ENCODE data around the gene TCEA3. TPM values are rescaled to one million over a fixed set of nuclear protein-coding genes. Genes with fewer than 3 reads are reported as not detected.

TCEA3 gene
- total RNA-seq, 1 donor from 2014 or later, result 16.9 TPM

DNA sequence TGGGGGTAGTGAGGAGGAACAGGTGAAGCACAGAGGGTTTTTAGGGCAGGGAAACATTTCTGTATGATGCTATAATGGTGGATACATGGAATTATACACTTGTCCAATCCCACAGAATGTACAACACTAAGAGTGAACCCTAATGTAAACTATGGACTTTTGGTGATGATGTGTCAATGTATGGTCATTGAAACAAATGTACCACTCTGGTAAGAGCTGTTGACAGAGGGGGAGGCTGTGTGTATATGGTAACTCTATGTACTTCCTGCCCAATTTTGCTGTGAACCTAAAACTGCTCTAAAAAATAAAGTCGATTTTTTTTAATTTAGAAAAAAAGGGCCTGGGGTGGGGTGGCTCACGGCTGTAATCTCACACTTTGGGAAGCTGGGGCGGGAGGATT is 36.5 kb upstream of the TCEA3 start:
- Mint-ChIP-seq H3K27ac (ENCODE audit: unreplicated experiment) (no peak overlapping the region), H3K9me3 (ENCODE audit: low read depth) (no peaks in the 10 kb centered on the region), H3K27me3 (ENCODE audit: low read depth) (no peaks in the 10 kb centered on the region), H3K36me3 (ENCODE audit: low read depth) (peaks cover 6% of the 10 kb centered on the region), H3K4me1 (ENCODE audit: low read depth) (peaks cover 12% of the 10 kb centered on the region), H3K4me3 (ENCODE audit: unreplicated experiment) (no peak overlapping the region)
- no peak for DNase-seq (ENCODE audit: low spot score)
- TF ChIP-seq, protein P1, sequence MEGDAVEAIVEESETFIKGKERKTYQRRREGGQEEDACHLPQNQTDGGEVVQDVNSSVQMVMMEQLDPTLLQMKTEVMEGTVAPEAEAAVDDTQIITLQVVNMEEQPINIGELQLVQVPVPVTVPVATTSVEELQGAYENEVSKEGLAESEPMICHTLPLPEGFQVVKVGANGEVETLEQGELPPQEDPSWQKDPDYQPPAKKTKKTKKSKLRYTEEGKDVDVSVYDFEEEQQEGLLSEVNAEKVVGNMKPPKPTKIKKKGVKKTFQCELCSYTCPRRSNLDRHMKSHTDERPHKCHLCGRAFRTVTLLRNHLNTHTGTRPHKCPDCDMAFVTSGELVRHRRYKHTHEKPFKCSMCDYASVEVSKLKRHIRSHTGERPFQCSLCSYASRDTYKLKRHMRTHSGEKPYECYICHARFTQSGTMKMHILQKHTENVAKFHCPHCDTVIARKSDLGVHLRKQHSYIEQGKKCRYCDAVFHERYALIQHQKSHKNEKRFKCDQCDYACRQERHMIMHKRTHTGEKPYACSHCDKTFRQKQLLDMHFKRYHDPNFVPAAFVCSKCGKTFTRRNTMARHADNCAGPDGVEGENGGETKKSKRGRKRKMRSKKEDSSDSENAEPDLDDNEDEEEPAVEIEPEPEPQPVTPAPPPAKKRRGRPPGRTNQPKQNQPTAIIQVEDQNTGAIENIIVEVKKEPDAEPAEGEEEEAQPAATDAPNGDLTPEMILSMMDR (IDR thresholded peaks at IDR 0.05), result no peak

DNA sequence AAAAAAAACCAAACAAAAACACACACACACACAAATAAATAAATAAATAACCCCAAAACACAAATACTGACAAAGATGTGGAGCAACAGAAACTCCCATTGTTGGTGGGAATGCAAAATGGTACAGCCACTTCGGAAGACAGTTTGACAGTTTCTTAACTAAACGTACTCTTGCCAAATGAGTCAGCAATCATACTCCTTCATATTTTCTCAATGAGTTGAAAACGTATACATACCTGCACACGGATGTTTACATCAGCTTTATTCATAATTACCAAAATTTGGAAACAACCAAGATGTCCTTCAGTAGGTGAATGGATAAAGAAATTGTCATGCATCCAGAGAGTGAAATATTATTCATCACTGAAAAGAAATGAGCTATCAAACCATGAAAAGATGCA is 36.0 kb upstream of the TCEA3 start:
- TF ChIP-seq, protein P1 (IDR thresholded peaks at IDR 0.05), result no peak
- no peak overlapping the region for H3K27ac Mint-ChIP-seq (ENCODE audit: unreplicated experiment)
- peaks cover 7% of the 10 kb centered on the region for H3K4me1 Mint-ChIP-seq (ENCODE audit: low read depth)
- peaks cover 6% of the 10 kb centered on the region for H3K36me3 Mint-ChIP-seq (ENCODE audit: low read depth)
- H3K27me3 Mint-ChIP-seq (ENCODE audit: low read depth), result no peaks in the 10 kb centered on the region
- no peak overlapping the region for H3K4me3 Mint-ChIP-seq (ENCODE audit: unreplicated experiment)
- no peak for DNase-seq (ENCODE audit: low spot score)
- no peaks in the 10 kb centered on the region for H3K9me3 Mint-ChIP-seq (ENCODE audit: low read depth)

DNA sequence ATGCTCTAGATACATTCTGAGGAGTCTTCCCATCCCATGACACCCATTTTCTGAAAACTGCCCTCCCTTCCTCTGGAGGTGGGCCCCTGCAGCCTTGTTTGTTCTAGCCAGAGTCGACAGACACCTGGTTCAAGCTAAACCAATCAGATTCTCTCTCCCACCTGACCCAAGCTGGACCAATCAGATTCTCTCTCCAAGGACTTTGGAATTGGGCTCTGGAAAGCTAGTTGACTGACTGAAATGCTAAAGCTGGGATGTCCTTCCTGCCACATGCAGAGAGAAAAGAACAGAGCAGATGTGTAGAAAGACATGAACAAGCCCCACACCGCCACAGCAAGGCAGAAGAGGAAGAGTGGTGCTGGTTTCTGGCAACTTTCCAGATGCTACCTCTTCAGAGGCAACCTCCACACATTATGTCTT is 34.8 kb upstream of the TCEA3 start:
- peaks cover 11% of the 10 kb centered on the region for H3K36me3 Mint-ChIP-seq (ENCODE audit: low read depth)
- H3K4me3 Mint-ChIP-seq (ENCODE audit: unreplicated experiment), result no peak overlapping the region
- H3K27ac Mint-ChIP-seq (ENCODE audit: unreplicated experiment), result no peak overlapping the region
- no peaks in the 10 kb centered on the region for H3K27me3 Mint-ChIP-seq (ENCODE audit: low read depth)
- H3K9me3 Mint-ChIP-seq (ENCODE audit: low read depth), result no peaks in the 10 kb centered on the region
- peaks cover 7% of the 10 kb centered on the region for H3K4me1 Mint-ChIP-seq (ENCODE audit: low read depth)
- TF ChIP-seq, protein P1 (IDR thresholded peaks at IDR 0.05), result no peak
- DNase-seq (ENCODE audit: low spot score), result no peak

DNA sequence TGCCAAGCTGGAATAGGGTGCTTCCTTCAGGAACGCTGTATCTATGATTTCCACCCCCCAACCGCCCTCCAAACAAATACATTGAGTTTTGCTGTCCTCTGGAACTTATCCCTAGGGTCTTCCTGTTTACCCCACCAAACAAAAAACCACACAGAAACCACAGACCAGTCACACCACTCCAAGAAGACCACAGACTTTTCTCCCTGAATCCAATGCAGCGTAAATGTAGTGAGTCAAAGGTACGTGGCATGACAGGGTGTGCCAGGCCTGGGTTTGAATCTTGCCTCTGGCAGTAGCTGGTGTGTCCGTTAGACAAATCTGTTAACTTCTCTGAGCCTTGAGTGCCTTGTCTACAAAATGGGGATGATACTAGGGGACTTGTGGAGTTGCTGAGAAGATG is 31.7 kb upstream of the TCEA3 start:
- Mint-ChIP-seq H3K4me1 (ENCODE audit: low read depth) (peaks cover 14% of the 10 kb centered on the region), H3K9me3 (ENCODE audit: low read depth) (no peaks in the 10 kb centered on the region), H3K27ac (ENCODE audit: unreplicated experiment) (no peak overlapping the region), H3K4me3 (ENCODE audit: unreplicated experiment) (no peak overlapping the region), H3K27me3 (ENCODE audit: low read depth) (no peaks in the 10 kb centered on the region), H3K36me3 (ENCODE audit: low read depth) (peaks cover 14% of the 10 kb centered on the region)
- DNase-seq (ENCODE audit: low spot score), result no peak
- TF ChIP-seq, protein P1 (IDR thresholded peaks at IDR 0.05), result no peak

DNA sequence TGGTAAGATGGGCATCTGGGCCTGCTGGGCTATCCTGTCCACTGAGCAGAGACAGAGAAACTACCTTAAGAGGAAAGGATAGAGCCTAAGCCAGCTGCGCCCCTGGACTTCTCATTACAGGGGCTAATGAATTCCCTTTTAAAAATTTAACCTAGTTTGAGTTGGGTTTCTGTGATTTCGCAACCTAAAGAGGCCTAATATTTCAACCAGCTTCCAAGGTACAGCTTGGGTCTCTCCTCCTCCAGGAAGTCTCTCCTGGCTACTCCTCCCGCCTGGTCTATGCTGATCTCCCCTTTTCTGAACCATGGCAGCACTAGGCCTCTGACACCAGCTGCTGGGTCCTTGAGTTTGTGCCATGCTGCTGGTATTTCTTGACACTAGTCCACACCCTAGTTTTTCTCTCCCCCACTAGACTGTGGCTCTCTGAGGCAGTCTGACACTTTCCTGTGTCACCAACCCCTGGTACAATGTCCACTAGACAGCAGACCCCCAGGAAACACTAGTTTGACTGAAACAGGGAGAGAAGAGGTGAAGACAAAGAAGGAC is 29.0 kb upstream of the TCEA3 start:
- TF ChIP-seq, protein P1 (IDR thresholded peaks at IDR 0.05), result no peak
- Mint-ChIP-seq H3K9me3 (ENCODE audit: low read depth) (no peaks in the 10 kb centered on the region), H3K27me3 (ENCODE audit: low read depth) (no peaks in the 10 kb centered on the region), H3K27ac (ENCODE audit: unreplicated experiment) (no peak overlapping the region), H3K4me1 (ENCODE audit: low read depth) (peaks cover 18% of the 10 kb centered on the region), H3K36me3 (ENCODE audit: low read depth) (peaks cover 14% of the 10 kb centered on the region), H3K4me3 (ENCODE audit: unreplicated experiment) (no peak overlapping the region)
- no peak for DNase-seq (ENCODE audit: low spot score)
